ENCODE results near the gene CNTNAP2.

Gene CNTNAP2

GRCh38 chr7:148093375-148094166, 1977.0 kb downstream of the CNTNAP2 start:
- H3K36me3 ChIP-seq (ENCODE audit: insufficient read depth, low read length), result no peaks in the 10 kb centered on the region
- H2AFZ ChIP-seq (ENCODE audit: low read length, unreplicated experiment), result no peak overlapping the region
- no peak overlapping the region for H3K4me3 ChIP-seq (ENCODE audit: low read depth, low read length)
- no peaks in the 10 kb centered on the region for H3K79me2 ChIP-seq (ENCODE audit: control insufficient read depth, insufficient read depth, low read length, unreplicated experiment)
- H3K27me3 ChIP-seq (ENCODE audit: insufficient read depth, low read length), result no peaks in the 10 kb centered on the region
- H3K27ac ChIP-seq (ENCODE audit: low read depth, low read length), result no peak overlapping the region
- no peaks in the 10 kb centered on the region for H3K4me1 ChIP-seq (ENCODE audit: control insufficient read depth, insufficient read depth, low read length, unreplicated experiment)

DNA sequence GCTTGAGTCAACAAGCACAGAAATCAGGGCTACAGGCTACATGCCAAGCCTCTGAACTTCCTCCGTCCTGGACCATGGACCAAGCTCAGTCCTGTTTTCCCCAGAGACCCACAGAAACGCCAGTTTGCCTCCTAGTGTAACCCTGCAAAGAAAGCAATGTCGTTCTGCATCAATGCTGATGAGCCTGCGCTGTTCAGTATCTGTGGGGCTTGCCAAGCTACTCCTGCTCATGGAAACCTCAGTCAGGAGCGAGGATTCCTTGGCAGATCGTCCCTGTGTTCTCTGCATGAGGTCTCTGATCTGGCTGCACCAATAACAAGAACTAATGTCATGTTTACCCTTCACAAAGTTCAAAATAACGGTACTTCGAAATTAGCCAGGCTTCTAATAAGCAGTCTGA, 1978.5 kb downstream of the CNTNAP2 start:
- Histone ChIP-seq H3K79me2 (ENCODE audit: control insufficient read depth, insufficient read depth, low read length, unreplicated experiment) (no peaks in the 10 kb centered on the region), H3K36me3 (ENCODE audit: insufficient read depth, low read length) (no peaks in the 10 kb centered on the region), H2AFZ (ENCODE audit: low read length, unreplicated experiment) (no peak overlapping the region), H3K4me3 (ENCODE audit: low read depth, low read length) (no peak overlapping the region), H3K27ac (ENCODE audit: low read depth, low read length) (no peak overlapping the region), H3K4me1 (ENCODE audit: control insufficient read depth, insufficient read depth, low read length, unreplicated experiment) (no peaks in the 10 kb centered on the region), H3K27me3 (ENCODE audit: insufficient read depth, low read length) (no peaks in the 10 kb centered on the region)

- no peaks in the 10 kb centered on the region for H3K4me1 ChIP-seq (ENCODE audit: control insufficient read depth, insufficient read depth, low read length, unreplicated experiment)
- no peaks in the 10 kb centered on the region for H3K79me2 ChIP-seq (ENCODE audit: control insufficient read depth, insufficient read depth, low read length, unreplicated experiment)
- no peak overlapping the region for H3K27ac ChIP-seq (ENCODE audit: low read depth, low read length)
- H3K36me3 ChIP-seq (ENCODE audit: insufficient read depth, low read length), result no peaks in the 10 kb centered on the region
- H3K4me3 ChIP-seq (ENCODE audit: low read depth, low read length), result no peak overlapping the region
- H3K27me3 ChIP-seq (ENCODE audit: insufficient read depth, low read length), result no peaks in the 10 kb centered on the region
- no peak overlapping the region for H2AFZ ChIP-seq (ENCODE audit: low read length, unreplicated experiment)
Observed at GRCh38 chr7:148104136-148104716, 1987.6 kb downstream of the CNTNAP2 start.

GRCh38 chr7:148104924-148105323, 1988.3 kb downstream of the CNTNAP2 start:
- Histone ChIP-seq H3K27me3 (ENCODE audit: insufficient read depth, low read length) (no peaks in the 10 kb centered on the region), H3K27ac (ENCODE audit: low read depth, low read length) (no peak overlapping the region)

DNA sequence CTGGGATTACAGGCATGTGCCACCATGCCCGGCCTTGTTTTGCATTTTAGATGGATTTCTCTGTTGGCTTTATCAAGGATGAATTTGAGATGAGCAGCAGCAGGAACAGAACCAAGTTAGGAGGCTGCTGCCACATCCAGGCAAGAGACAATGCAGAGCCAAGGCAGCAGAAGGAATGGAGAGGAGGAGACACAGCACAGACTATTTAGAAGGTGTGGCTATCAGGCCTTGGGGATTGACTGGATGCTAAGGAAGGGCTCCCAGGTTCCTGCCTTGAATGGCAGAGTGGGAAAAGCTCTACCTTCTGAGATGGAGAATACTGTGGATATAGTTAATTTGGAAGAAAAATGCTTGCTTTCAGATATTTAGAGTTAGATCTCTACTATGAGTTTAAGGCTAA, 1989.3 kb downstream of the CNTNAP2 start:
- Histone ChIP-seq H3K4me1 (ENCODE audit: control insufficient read depth, insufficient read depth, low read length, unreplicated experiment) (no peaks in the 10 kb centered on the region), H3K79me2 (ENCODE audit: control insufficient read depth, insufficient read depth, low read length, unreplicated experiment) (no peaks in the 10 kb centered on the region), H3K36me3 (ENCODE audit: insufficient read depth, low read length) (no peaks in the 10 kb centered on the region), H3K27me3 (ENCODE audit: insufficient read depth, low read length) (no peaks in the 10 kb centered on the region), H3K4me3 (ENCODE audit: low read depth, low read length) (no peak overlapping the region), H2AFZ (ENCODE audit: low read length, unreplicated experiment) (no peak overlapping the region), H3K27ac (ENCODE audit: low read depth, low read length) (no peak overlapping the region)

More at GRCh38 chr7:148104924-148105323, 1988.3 kb downstream of the CNTNAP2 start:
- H3K4me1 ChIP-seq (ENCODE audit: control insufficient read depth, insufficient read depth, low read length, unreplicated experiment), result no peaks in the 10 kb centered on the region
- no peaks in the 10 kb centered on the region for H3K79me2 ChIP-seq (ENCODE audit: control insufficient read depth, insufficient read depth, low read length, unreplicated experiment)
- H2AFZ ChIP-seq (ENCODE audit: low read length, unreplicated experiment), result no peak overlapping the region
- H3K4me3 ChIP-seq (ENCODE audit: low read depth, low read length), result no peak overlapping the region
- H3K36me3 ChIP-seq (ENCODE audit: insufficient read depth, low read length), result no peaks in the 10 kb centered on the region

GRCh38 chr7:148107443-148108127, 1991.0 kb downstream of the CNTNAP2 start:
- no peaks in the 10 kb centered on the region for H3K4me1 ChIP-seq (ENCODE audit: control insufficient read depth, insufficient read depth, low read length, unreplicated experiment)
- H3K27ac ChIP-seq (ENCODE audit: low read depth, low read length), result no peak overlapping the region
- H3K27me3 ChIP-seq (ENCODE audit: insufficient read depth, low read length), result no peaks in the 10 kb centered on the region
- no peak overlapping the region for H3K4me3 ChIP-seq (ENCODE audit: low read depth, low read length)
- no peak overlapping the region for H2AFZ ChIP-seq (ENCODE audit: low read length, unreplicated experiment)
- no peaks in the 10 kb centered on the region for H3K36me3 ChIP-seq (ENCODE audit: insufficient read depth, low read length)
- H3K79me2 ChIP-seq (ENCODE audit: control insufficient read depth, insufficient read depth, low read length, unreplicated experiment), result no peaks in the 10 kb centered on the region

DNA sequence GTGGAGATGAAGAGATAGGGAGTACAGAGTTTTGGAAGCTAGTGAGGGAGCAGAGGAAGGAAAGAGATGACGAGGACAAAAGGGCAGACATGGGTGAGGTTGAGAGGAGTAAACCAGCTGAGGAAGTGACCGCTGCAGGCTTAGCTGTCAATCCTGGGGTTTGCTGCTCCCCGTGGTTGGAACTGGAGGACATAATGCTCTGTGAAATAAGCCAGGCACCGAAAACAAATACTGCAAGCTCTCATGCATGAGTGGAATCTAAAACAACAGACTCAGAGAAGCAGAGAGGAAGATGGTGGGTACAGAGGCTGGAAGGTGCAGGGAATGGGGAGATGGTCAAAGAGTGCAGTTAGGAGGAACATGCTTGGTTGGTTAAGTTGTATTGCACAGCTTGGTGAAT, 1991.8 kb downstream of the CNTNAP2 start:
- Histone ChIP-seq H3K4me1 (ENCODE audit: control insufficient read depth, insufficient read depth, low read length, unreplicated experiment) (no peaks in the 10 kb centered on the region), H3K27ac (ENCODE audit: low read depth, low read length) (no peak overlapping the region), H2AFZ (ENCODE audit: low read length, unreplicated experiment) (no peak overlapping the region), H3K4me3 (ENCODE audit: low read depth, low read length) (no peak overlapping the region), H3K36me3 (ENCODE audit: insufficient read depth, low read length) (no peaks in the 10 kb centered on the region), H3K79me2 (ENCODE audit: control insufficient read depth, insufficient read depth, low read length, unreplicated experiment) (no peaks in the 10 kb centered on the region), H3K27me3 (ENCODE audit: insufficient read depth, low read length) (no peaks in the 10 kb centered on the region)

GRCh38 chr7:148110097-148110868, 1993.7 kb downstream of the CNTNAP2 start:
- Histone ChIP-seq H3K4me1 (ENCODE audit: control insufficient read depth, insufficient read depth, low read length, unreplicated experiment) (no peaks in the 10 kb centered on the region), H3K27ac (ENCODE audit: low read depth, low read length) (no peak overlapping the region), H3K4me3 (ENCODE audit: low read depth, low read length) (no peak overlapping the region), H2AFZ (ENCODE audit: low read length, unreplicated experiment) (no peak overlapping the region), H3K79me2 (ENCODE audit: control insufficient read depth, insufficient read depth, low read length, unreplicated experiment) (no peaks in the 10 kb centered on the region), H3K36me3 (ENCODE audit: insufficient read depth, low read length) (no peaks in the 10 kb centered on the region), H3K27me3 (ENCODE audit: insufficient read depth, low read length) (no peaks in the 10 kb centered on the region)

- Histone ChIP-seq H3K36me3 (ENCODE audit: insufficient read depth, low read length) (no peaks in the 10 kb centered on the region), H3K4me3 (ENCODE audit: low read depth, low read length) (no peak overlapping the region), H3K27ac (ENCODE audit: low read depth, low read length) (no peak overlapping the region), H3K4me1 (ENCODE audit: control insufficient read depth, insufficient read depth, low read length, unreplicated experiment) (no peaks in the 10 kb centered on the region), H3K79me2 (ENCODE audit: control insufficient read depth, insufficient read depth, low read length, unreplicated experiment) (no peaks in the 10 kb centered on the region), H3K27me3 (ENCODE audit: insufficient read depth, low read length) (no peaks in the 10 kb centered on the region), H2AFZ (ENCODE audit: low read length, unreplicated experiment) (no peak overlapping the region)
Observed at GRCh38 chr7:148114804-148115203, 1998.2 kb downstream of the CNTNAP2 start.

- Histone ChIP-seq H3K4me3 (ENCODE audit: low read depth, low read length) (no peak overlapping the region), H3K27ac (ENCODE audit: low read depth, low read length) (no peak overlapping the region), H3K27me3 (ENCODE audit: insufficient read depth, low read length) (no peaks in the 10 kb centered on the region), H2AFZ (ENCODE audit: low read length, unreplicated experiment) (no peak overlapping the region), H3K36me3 (ENCODE audit: insufficient read depth, low read length) (no peaks in the 10 kb centered on the region), H3K4me1 (ENCODE audit: control insufficient read depth, insufficient read depth, low read length, unreplicated experiment) (no peaks in the 10 kb centered on the region), H3K79me2 (ENCODE audit: control insufficient read depth, insufficient read depth, low read length, unreplicated experiment) (no peaks in the 10 kb centered on the region)
Observed at GRCh38 chr7:148115308-148115707, 1998.7 kb downstream of the CNTNAP2 start.
